Fibroblast of mammary gland (primary cell): ENCODE measurements around the gene DEPDC5.

Experiments
- DNase-seq: peaks from one replicate; pipeline ENCODE4 v3.0.0-alpha.2; 2010; ENCODE audit warnings: low read depth
- H3K4me3 ChIP-seq: 2 replicates; pipeline ENCODE4 v1.5.1; 2011; ENCODE audit warnings: low read depth, mild to moderate bottlenecking, low read length, moderate library complexity; ENCODE audit not compliant: control insufficient read depth
- CTCF ChIP-seq: conservative IDR thresholded peaks from 2 replicates; pipeline ENCODE4 v1.5.1; 2011; ENCODE audit warnings: low read depth, low read length, inconsistent platforms; ENCODE audit not compliant: control insufficient read depth, insufficient read depth

The DEPDC5 gene

GRCh38 chr22:31728857-31729256 is 25.0 kb upstream of the DEPDC5 start:
- TF ChIP-seq CTCF, result no peak
- no peak overlapping the region for H3K4me3 ChIP-seq
- no peak for DNase-seq

DNA sequence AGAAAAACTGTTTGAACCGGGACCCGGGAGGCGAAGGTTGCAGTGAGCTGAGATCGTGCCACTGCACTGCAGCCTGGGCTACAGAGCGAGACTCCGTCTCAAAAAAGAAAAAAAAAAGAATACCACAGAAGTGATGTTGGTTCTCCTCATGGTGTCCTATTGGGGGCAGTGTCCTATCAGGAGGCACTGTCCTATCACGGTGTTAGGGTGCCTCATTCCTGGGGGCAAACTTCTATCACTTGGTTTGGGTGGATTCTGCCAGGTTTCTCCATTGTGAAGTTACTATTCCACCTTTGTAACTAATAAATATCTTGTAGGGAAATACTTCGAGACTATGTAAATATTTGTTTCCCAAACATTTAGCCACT is 23.5 kb upstream of the DEPDC5 start:
- peak; percentile 18 for TF ChIP-seq CTCF
- H3K4me3 ChIP-seq, result no peak overlapping the region
- DNase-seq, result no peak

- TF ChIP-seq CTCF, result no peak
- DNase-seq, result no peak
- H3K4me3 ChIP-seq, result no peak overlapping the region
These were observed 21.6 kb upstream of the DEPDC5 start for GRCh38 chr22:31732089-31732829.

GRCh38 chr22:31733580-31734079 is 20.2 kb upstream of the DEPDC5 start:
- no peak for TF ChIP-seq CTCF
- no peak overlapping the region for H3K4me3 ChIP-seq

GRCh38 chr22:31734512-31734911 is 19.3 kb upstream of the DEPDC5 start:
- DNase-seq, result peak; percentile 72
- no peak overlapping the region for H3K4me3 ChIP-seq
- TF ChIP-seq CTCF, result no peak

More at GRCh38 chr22:31733580-31734079, 20.2 kb upstream of the DEPDC5 start:
- DNase-seq, result no peak

DNA sequence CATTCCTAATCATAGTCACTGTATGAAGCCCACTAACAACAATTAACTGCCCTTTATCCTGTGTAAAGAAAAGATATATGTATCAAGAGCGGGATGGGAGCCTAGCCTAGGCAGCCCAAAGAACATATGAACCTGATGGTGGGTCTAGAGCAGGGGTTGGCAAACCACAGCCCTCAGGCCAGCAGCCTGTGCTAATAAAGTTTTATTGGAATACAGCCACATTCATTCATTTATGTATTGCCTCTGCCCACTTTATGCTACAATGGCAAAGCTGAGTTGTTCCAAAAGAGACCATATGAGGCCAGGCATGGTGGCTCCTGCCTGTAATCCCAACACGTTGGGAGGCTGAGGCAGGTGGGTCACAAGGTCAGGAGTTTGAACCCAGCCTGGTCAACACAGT is 17.4 kb upstream of the DEPDC5 start:
- no peak for DNase-seq
- H3K4me3 ChIP-seq, result no peak overlapping the region
- TF ChIP-seq CTCF, result no peak
